GM19238 (cell line): ENCODE data around the gene PSPH.
"Not testable (repeated sequence)": the region's sequence is repeated elsewhere in the genome, so short reads cannot be mapped to it uniquely, and the experiment has no call there.

Experiments
- DNase-seq: peaks from one replicate; pipeline ENCODE4 v3.0.0; 2011; ENCODE audit warnings: low spot score; ENCODE audit not compliant: insufficient read length

The PSPH gene

GRCh38 chr7:56051339-56052191 is at the start of gene PSPH, which contains the start of gene CCT6A:
Gene PSPH, minus strand, starts transcription at chr7:56051444. Its CDS starts 30,232 bp downstream, at chr7:56021212.
Gene CCT6A, plus strand, starts transcription at chr7:56051765. Its CDS starts 84 bp downstream, at chr7:56051849.
- DNase-seq: peak; percentile 94

DNA sequence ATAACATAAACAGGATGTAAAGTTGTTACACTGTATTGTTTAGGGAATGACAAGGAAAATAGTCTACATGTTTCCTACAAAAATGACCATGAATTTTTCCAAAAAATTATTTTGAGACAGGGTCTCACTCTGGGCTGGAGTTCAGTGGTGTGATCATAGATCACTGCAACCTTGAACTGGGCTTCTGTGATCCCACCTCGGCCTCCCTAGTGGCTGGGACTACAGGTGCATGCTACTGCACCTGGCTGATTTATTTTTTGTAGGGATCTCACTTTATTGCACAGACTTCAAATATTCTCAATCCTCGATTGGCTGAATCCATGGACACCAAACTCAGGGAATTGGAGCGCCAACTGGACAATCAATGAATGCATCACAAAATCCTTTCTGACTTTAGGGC is 48.4 kb upstream of the PSPH start:
- DNase-seq: no peak

- not testable (repeated sequence) for DNase-seq
Observed at GRCh38 chr7:56098187-56099008, 47.2 kb upstream of the PSPH start.

GRCh38 chr7:56097700-56098099 is 46.5 kb upstream of the PSPH start:
- no peak for DNase-seq

GRCh38 chr7:56092789-56093531 is 41.7 kb upstream of the PSPH start, which contains the start of gene PHKG1:
Gene PHKG1, minus strand, starts transcription at chr7:56092952. Its CDS starts 4,011 bp downstream, at chr7:56088941.
- no peak for DNase-seq

GRCh38 chr7:56092388-56092787 is 41.1 kb upstream of the PSPH start:
- DNase-seq: not testable (repeated sequence)

- DNase-seq: no peak
Observed at GRCh38 chr7:56091591-56091990, 40.3 kb upstream of the PSPH start.

DNA sequence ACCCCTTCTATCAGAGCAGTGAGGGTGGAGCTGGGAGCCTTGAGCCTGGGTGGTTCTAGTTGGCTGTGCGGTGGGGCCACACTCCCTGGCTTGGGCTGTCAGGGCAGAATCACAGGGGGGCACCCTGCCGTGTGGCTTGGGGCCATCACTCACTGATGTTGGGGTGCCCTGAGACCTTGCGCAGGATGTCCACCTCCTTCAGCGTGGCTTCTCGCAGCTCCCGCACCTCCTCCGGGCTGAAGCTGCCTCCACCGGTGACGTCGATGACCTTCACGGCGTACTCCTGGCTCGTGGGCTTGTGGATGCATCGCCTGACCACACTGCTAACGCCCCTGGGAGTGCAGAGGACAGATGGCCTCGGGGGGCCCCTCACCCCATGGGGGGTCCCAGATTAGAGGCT is 36.2 kb upstream of the PSPH start:
- DNase-seq: no peak

DNA sequence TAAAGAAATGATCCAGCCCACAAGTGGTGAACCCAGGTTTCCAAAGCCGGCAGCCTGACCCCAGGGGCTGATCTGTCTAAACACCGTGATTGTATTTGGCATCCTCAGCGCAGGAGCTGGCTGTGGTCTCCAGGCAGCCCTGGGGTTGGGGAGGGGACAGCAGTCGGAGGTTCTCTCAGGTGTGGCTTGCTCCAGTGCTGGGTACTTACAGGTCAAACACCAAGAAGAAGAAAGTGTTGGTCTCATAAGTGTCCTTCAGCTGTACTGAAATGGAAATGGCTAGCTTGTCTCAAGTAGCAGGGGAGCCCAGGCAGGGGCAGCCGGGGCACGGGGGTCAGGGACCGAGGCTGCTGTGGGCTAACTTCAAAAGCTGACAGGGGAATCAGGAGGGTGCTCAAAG is 35.5 kb upstream of the PSPH start:
- DNase-seq: no peak

- no peak for DNase-seq
Observed at GRCh38 chr7:56083150-56083785, 32.0 kb upstream of the PSPH start.

GRCh38 chr7:56081626-56082340 is 30.5 kb upstream of the PSPH start:
- DNase-seq: no peak

DNA sequence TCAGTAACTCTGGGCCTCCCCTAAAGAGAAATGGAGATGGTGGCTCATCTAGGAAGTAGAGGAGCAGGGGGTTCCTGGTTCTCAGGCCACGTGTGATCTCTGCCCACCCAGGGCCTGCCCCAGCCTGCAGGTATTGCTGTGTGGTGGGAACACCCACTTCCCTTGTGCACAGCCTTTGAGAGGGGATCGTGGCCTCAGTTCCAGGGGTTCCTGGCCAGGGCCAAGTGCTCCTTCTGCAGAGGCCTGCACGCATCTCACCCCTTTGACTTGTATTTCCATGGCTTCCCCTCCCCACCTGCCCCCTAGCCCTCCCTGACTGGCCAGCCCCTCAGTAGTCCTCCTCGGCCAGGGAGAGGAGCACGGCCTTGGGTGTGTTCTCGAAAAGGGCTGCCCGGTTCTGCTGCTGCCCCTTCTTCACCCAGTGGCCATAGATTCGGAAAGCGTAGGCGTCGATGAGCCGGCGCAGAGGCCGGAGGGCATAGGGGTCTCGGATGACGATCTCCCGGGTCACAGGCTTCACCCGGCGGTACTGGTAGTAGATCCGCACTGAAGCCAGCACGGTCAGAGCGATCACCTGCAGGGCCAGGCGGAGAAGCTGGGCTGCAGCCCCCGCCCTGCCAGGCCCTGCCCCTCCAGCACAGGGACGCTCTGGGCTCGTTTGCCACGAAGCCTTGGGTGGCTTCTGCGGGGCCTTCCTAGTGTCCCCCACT is 29.6 kb upstream of the PSPH start:
- DNase-seq: not testable (repeated sequence)

DNA sequence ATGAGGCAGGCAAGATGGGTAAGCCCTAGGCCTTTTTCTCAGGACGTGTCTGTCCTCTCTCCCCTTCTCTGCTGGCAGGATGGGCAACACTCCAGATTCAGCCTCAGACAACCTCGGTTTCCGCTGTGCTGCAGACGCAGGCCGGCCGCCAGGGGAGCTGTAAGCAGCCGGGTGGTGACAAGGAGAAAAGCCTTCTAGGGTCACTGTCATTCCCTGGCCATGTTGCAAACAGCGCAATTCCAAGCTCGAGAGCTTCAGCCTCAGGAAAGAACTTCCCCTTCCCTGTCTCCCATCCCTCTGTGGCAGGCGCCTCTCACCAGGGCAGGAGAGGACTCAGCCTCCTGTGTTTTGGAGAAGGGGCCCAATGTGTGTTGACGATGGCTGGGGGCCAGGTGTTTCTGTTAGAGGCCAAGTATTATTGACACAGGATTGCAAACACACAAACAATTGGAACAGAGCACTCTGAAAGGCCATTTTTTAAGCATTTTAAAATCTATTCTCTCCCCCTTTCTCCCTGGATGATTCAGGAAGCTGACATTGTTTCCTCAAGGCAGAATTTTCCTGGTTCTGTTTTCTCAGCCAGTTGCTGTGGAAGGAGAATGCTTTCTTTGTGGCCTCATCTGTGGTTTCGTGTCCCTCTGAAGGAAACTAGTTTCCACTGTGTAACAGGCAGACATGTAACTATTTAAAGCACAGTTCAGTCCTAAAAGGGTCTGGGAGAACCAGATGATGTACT is 28.4 kb upstream of the PSPH start:
- DNase-seq: no peak

- no peak for DNase-seq
Observed at GRCh38 chr7:56078196-56078595, 27.0 kb upstream of the PSPH start.

GRCh38 chr7:56077681-56078080 is 26.4 kb upstream of the PSPH start:
- DNase-seq: no peak

DNA sequence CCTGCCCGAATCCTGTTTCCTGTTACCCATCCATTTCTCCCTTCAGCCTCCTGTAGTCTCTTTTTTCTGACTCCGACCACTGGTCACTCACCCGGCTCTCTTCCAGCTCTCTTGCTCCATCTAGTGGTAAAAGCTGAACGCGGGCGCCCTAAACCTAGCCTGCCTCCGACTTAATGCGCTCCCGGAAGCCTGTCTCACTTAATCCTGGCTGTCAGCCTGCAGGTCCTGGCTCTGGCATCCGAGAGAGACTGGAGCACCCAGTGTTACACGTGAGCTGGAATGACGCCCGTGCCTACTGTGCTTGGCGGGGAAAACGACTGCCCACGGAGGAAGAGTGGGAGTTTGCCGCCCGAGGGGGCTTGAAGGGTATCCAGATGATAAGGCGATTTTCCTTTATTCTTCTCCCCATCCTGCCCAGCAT is 23.1 kb upstream of the PSPH start:
- DNase-seq: peak; percentile 64

GRCh38 chr7:56066376-56066775 is 15.1 kb upstream of the PSPH start:
- DNase-seq: not testable (repeated sequence)

- peak; percentile 94 for DNase-seq
Observed at GRCh38 chr7:56063882-56064625, 12.8 kb upstream of the PSPH start, which contains the start of gene SUMF2. Gene SUMF2, plus strand, starts transcription at chr7:56064286. Its CDS starts 26 bp downstream, at chr7:56064312.
